ENCODE measurements around the gene ADSL. TPM values are rescaled to one million over a fixed set of nuclear protein-coding genes. Genes with fewer than 3 reads are reported as not detected.

The ADSL gene
- total RNA-seq, 4 donors from 2014 or later: 36.1 to 71.8 (median 58.1) TPM

DNA sequence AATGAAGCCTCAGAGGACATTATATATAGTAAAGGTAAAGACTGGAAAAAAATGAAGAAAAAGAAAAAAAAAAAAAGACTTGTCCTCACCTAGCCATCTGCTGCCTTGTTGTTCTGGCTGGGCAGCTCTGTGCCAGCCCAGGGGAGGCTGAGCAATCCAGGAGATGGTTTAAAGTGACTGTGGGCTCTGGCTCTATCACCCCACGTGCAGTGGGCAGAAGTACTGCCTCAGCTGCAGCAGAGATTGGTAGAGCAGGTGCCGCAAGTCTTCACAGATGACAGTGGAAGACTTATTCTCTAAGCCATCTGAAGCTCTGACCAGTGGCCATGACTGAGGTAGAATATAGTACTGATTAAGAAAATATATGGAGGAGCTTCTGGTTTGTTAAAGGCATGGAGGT lies 86.3 kb downstream of the ADSL start:
- Histone ChIP-seq H3K27me3 (no peaks in the 10 kb centered on the region), H3K9me3 (no peaks in the 10 kb centered on the region), H3K4me1 (peaks cover 0 to 33% (median 23%) of the 10 kb centered on the region in 4 donors), H3K4me3 (no peak overlapping the region), H3K27ac (no peak overlapping the region), H3K36me3 (peaks cover 0 to 47% (median 6%) of the 10 kb centered on the region in 3 donors)
- WGBS, 2 donors: 93 to 94% methylated on average over 2 of the region's 2 CpGs
- DNase-seq (ENCODE audit: low spot score in 2 of 2): no peak
- TF ChIP-seq EP300 (IDR thresholded peaks at IDR 0.05) (no peak), POLR2A (IDR thresholded peaks at IDR 0.05) (no peak)
- TF ChIP-seq, protein P1, sequence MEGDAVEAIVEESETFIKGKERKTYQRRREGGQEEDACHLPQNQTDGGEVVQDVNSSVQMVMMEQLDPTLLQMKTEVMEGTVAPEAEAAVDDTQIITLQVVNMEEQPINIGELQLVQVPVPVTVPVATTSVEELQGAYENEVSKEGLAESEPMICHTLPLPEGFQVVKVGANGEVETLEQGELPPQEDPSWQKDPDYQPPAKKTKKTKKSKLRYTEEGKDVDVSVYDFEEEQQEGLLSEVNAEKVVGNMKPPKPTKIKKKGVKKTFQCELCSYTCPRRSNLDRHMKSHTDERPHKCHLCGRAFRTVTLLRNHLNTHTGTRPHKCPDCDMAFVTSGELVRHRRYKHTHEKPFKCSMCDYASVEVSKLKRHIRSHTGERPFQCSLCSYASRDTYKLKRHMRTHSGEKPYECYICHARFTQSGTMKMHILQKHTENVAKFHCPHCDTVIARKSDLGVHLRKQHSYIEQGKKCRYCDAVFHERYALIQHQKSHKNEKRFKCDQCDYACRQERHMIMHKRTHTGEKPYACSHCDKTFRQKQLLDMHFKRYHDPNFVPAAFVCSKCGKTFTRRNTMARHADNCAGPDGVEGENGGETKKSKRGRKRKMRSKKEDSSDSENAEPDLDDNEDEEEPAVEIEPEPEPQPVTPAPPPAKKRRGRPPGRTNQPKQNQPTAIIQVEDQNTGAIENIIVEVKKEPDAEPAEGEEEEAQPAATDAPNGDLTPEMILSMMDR (IDR thresholded peaks at IDR 0.05): no peak

DNA sequence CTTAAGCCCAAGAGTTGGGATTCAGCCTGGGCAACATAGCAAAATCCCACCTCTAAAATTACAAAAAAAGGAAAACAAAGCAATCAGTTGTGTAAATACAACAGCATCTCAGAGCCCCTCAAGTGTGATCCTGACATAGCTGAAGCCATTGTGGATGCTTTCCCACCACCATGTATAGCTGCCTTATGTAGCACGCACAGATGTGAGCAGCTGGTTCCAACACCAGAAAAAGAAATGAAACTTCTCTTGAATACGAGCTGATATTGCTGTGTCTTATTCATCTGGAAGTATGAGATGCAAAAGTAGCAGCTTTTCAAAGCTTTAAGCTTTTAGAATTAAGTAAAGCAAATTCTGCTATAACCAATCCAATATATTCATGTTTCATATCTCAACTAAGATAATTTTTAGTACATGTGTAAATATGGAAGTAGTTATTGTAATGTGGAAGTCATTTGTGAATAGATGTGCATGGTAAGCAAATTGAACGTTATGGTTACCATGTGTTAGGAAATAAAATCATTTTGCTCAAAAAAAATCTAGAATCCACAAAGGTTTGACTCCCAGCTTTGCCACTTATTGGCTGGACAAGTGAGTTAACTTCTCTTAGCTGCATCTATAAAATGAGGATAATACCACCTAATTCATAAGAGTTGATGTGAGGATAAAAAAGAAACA lies 87.3 kb downstream of the ADSL start:
- TF ChIP-seq, protein P1 (IDR thresholded peaks at IDR 0.05): no peak
- TF ChIP-seq EP300 (IDR thresholded peaks at IDR 0.05) (no peak), POLR2A (IDR thresholded peaks at IDR 0.05) (no peak)
- Histone ChIP-seq H3K36me3 (peaks cover 0 to 38% (median 6%) of the 10 kb centered on the region in 3 donors), H3K9me3 (no peaks in the 10 kb centered on the region), H3K27ac (peak overlapping the region in 1 of 4 donors; percentile 52), H3K27me3 (no peaks in the 10 kb centered on the region), H3K4me1 (peaks cover 0 to 42% (median 25%) of the 10 kb centered on the region in 4 donors), H3K4me3 (no peak overlapping the region)
- DNase-seq (ENCODE audit: low spot score in 2 of 2): no peak
- 47 to 51% methylated on average over 3 of the region's 3 CpGs for WGBS, 2 donors

DNA sequence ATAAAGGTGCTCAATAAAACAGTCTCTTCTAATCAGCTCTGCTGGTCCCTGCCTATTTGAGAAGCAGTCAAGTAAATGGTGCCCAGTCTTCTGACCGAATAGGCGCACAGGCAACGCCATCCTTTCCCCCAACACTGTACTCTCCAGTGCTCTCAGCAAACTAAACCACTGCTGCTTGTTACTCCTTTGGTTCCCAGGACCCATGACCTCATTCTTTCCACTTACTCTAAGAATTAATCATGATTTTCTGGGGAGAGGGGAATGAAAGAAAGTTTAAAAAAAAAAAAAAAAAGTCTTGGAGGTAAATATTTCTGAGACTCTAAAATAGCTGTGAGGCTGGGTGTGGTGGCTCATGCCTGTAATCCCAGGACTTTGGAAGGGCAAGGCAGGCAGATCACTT lies 87.8 kb downstream of the ADSL start:
- no peak for DNase-seq (ENCODE audit: low spot score in 2 of 2)
- peak overlapping the region in 1 of 4 donors; percentile 87 for H3K27ac ChIP-seq
- 80% methylated on average over 3 of the region's 3 CpGs for WGBS, 2 donors

DNA sequence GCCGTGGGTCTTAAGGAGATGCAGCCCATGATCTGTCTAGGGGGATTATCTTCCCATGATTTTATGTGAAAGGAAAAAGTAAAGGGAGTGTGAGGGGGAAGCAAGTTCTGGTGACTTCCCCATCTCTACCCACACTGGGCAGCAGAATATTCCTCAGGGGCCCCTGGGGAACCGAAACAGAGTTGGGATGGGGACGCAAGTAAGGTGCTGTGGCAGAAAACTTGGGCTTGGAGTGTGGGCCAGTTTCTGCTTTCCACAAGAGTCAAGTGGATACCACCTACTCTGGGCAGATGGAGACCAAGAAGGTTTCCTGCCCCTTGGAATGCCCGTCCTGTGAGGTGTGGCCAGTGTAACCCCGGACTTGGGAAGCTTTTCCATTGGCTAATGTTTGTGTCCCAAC lies 88.4 kb downstream of the ADSL start:
- no peak for DNase-seq (ENCODE audit: low spot score in 2 of 2)
- TF ChIP-seq, protein P1 (IDR thresholded peaks at IDR 0.05): no peak
- TF ChIP-seq EP300 (IDR thresholded peaks at IDR 0.05): no peak
- no peak for TF ChIP-seq POLR2A (IDR thresholded peaks at IDR 0.05)
- H3K27ac ChIP-seq: peak overlapping the region in 2 of 4 donors; percentile 87 to 93
- peaks cover 0 to 45% (median 25%) of the 10 kb centered on the region in 4 donors for H3K4me1 ChIP-seq
- 83 to 86% methylated on average over 5 of the region's 5 CpGs for WGBS, 2 donors
- no peaks in the 10 kb centered on the region for H3K9me3 ChIP-seq
- peaks cover 0 to 26% (median 0%) of the 10 kb centered on the region in 3 donors for H3K36me3 ChIP-seq
- no peaks in the 10 kb centered on the region for H3K27me3 ChIP-seq
- no peak overlapping the region for H3K4me3 ChIP-seq

More for the DNA sequence above, 87.8 kb downstream of the ADSL start:
- Histone ChIP-seq H3K36me3 (peaks cover 0 to 32% (median 4%) of the 10 kb centered on the region in 3 donors), H3K4me3 (no peak overlapping the region), H3K4me1 (peaks cover 0 to 45% (median 25%) of the 10 kb centered on the region in 4 donors), H3K9me3 (no peaks in the 10 kb centered on the region), H3K27me3 (no peaks in the 10 kb centered on the region)
- TF ChIP-seq POLR2A (IDR thresholded peaks at IDR 0.05) (no peak), EP300 (IDR thresholded peaks at IDR 0.05) (no peak)
- TF ChIP-seq, protein P1 (IDR thresholded peaks at IDR 0.05): no peak

All from tibial nerve (tissue), 4 donors.